T1000 (cell line): ENCODE data around the gene GNB1L.

Experiments
- DNase-seq: peaks from one replicate; lab custom pipeline; 2025; ENCODE audit warnings: mixed read lengths; lab: John Stamatoyannopoulos, UW

GNB1L gene

DNA sequence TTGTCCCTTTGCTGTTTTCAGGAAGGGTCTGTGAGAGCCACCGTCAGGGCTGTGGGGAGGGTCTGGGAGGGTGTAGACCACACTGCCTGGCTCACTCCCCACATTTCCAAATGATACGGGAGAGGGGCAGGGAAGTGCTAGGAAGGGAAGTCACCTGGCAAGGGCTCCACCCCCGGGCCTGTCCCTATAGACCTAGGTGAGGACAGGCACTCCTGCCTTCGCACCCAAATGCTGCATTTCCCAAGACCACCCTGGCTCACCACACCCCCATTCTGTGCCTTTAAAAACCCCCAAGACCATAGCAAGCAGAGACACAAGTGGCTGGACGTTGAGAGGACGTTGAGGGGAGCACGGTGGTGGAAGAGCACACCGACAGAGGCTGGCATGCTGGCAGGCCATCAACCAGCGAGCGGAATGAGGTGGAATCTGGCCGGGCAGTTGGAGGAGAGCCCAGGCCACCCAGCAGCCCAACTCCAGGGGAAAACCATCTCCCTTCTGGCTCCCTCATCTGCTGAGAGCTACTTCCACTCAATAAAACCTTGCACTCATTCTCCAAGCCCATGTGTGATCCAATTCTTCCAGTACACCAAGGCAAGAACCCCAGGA lies 45.7 kb downstream of the GNB1L start:
- no peak for DNase-seq

DNA sequence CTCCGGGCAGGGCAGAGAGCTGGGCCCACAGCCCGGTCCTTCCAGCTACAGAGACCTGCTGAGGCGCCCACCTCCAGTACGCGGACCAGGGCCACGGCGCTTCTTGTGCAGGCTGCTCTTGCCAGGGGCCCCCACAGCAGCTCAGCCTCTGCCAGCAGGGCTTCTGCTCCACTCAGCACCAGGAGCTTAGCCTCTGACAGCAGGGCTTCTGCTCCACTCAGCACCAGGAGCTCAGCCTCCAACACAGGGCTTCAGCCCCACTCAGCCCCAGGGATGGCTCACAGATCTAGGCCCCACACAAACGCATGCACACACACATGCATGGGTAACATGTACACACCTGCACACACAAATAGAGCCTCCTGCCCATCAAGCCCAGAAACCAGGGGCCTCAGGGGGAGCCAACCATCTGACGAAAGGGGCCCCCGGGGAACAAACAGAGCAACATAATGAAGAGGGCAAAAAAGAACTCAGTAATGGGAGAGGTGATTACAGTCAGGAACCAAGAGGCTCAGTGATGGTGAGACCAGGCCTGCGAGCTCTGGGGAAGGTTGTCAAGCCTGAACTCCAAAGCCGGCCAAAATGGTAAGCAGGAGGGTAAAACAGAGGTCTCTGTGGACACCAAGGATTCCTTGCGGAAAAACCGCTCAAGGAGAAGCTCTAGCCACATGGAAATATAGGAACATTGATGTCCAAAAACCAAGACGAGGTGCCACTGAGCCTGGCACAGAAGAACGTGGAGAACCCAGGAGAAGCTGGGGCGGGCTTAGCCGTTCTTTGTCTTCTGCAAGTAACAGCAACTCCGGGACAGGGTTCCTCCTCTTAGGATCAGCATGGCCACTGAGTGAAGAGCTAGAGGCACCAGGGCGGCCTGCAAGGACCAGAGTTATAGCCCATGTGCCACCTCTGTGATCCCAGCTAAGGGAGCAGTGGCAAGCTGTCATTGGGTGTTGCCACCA lies 46.5 kb downstream of the GNB1L start:
- no peak for DNase-seq

DNA sequence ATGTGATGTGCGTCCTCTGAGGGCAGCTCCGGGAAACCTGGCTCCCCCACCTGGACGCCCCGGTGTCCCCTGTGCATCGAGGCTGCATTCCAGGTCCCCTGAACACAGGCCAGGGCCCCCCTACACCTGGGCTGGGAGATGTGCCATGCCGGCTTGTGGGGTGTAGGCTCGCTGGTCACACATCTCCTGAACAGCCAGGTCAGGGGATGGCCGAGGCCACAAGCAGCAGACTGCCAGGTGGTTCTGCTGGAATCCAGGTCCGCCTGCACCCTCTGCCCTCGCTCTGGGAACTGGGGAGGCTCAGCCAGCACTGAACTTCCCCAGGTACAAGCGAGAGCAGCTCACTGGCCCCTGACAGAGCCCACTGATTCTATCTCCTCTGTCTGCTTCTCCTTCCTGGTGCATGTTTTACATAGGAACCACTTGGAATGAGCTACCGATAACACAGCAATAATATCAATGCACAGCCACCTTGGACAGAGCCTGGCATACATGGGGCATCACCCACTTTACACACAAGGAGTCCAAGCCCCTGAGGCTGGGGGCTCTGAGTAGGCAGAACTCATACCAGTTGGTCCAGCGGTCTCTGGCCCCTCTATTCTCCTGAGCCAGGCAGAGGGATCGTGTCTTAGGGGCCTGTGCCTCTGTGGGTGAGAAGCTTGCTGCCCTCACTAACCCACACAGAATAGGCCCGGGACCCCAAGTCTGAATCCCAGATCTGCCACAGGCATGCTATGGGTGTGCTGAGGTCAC lies 47.3 kb downstream of the GNB1L start:
- no peak for DNase-seq

- peak; percentile 22 for DNase-seq
Measured at GRCh38 chr22:19806213-19807160, 48.2 kb downstream of the GNB1L start.

DNA sequence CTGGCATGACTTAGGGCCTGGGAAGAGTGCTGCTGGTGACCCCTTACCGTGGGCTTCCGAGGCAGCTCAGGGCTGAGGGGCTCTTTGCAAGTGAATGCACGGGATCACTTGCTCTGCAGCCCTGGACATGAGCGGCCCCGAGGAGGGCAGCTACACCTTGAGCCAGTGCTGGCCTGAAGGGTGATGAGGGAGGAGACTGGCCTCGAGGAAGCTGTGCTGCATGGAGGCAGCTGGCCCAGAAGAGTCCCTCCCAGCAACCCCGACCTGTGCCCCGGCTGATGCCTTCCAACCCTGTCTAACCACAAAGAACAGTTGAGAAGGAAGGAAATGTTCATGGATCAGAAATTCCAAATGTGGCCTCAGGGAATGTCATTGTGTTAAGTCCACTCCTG lies 48.9 kb downstream of the GNB1L start:
- DNase-seq = no peak

DNA sequence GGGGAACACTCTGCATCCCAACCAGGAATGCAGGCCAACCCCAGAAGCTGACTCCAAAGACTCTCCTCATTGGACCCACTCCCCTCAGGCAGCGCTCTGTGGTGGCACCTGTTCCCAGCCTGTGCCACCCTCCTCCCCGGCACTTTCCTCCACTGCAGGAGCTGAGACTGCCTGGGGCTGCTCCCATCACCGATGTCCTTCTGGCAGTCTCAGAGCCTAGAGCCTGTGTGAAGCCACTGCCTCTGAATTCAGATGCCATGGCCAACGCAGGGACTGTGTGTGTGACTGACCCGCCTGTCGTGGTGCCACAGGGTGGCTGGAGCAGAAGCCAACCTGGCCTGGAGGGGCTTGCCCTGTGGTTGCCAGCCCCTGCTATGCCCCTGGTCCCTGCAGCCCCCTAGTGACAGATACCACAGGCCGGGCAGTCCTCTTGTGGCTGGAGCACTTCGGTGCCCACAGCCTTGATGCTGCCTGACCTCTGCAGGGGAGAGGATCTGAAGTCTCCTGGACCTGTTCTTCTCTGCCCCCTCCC lies 50.9 kb downstream of the GNB1L start:
- no peak for DNase-seq

- no peak for DNase-seq
Measured at GRCh38 chr22:19802894-19803735, 51.6 kb downstream of the GNB1L start.

DNA sequence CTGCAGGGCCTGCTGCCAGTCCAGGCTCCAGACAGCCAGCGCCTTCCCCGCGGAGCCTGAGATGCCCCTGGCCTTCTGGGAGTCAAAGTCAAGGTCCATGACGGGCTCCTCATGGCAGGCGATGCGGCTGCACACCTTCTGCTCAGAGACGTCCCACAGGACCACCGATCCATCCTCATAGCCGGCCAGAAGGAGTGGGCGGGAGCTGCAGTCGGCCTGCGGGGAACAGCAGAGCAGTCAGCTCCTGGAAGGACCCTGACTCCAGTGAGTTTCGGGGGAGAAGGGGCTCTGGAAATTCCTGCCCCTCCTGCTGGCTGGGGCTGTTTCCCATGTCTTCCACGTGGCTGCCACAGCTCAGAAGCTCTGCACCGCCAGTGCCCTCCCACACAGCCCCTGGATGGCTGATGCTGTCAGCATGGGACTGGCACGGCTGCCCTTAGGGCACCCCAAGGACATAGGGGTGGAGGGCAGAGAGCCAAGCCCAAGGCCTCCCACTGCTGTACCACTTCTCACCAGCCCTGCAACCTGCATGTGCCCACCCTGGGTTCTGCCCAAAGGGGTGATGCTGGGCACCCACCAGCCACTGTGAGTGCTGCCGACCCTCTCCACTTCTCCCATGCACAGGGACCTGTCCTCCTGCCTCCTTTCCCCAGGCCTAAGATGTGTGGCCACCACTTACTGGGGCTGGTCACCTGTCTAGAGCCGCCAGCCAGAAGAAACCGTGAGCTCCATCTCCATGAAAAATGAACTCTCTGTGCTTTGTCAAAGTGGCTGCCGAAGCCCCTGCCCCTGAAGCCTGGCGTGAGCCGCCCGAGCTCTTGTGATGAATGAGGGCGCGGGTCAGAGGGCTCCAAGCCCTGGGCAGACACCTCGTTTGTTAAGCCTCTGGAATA lies 52.4 kb downstream of the GNB1L start:
- DNase-seq = no peak

DNA sequence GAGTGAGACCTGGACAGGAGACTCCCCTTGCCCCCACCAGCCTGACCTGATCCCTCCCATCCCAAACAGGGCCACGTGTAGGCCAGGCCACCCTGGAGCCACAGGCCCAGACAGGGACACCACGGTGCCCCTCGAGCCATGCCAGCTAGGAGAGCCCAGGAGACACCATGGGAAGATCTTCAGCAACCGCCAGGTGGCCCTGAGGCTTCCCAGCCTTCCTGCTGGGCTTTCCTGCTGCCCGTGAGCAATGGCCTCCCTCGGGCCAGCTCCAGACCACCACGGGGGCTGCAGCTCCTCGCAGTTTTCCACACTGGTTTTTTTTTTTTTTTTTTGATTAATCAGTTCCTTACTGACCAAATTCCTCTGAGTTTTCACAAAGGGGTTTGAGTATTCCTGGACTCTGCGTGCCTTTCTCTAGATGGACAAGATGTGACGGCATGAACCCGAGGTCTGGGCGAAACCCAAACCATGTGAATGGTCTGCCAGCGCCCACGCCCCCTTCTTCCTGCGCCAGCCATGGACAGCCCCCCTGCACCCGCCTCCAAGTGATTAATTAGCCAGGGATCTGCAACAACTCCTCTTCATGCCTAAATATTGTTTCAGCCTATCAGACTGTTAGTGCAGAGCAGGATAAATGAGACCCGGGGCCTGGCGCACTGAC lies 53.2 kb downstream of the GNB1L start:
- DNase-seq = no peak

DNA sequence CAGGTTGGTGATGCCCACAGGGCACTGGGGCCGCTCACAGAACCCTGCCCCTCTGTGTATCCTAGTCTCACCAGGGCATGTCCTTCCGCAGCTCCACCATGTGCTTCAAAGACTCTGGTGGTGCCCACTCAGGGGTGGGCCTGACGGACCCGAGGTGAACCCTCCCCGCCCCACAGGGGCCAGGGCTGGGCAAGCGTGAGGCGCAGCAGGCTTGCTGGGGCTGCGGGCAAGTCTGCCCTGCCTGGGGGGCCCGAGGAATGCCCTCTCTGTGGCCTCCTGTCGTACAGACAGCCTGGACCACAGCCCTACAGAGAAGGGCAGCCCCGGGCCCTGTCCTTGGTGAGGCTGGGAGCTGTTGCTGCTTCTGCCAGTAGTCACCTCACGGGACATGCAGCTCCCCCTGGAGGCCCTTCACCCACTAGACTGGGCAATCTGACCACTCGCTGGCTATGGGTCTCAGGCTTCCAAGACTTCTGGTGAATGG lies 53.9 kb downstream of the GNB1L start:
- DNase-seq = no peak

- DNase-seq = no peak
Measured at GRCh38 chr22:19800306-19800705, 54.4 kb downstream of the GNB1L start.

DNA sequence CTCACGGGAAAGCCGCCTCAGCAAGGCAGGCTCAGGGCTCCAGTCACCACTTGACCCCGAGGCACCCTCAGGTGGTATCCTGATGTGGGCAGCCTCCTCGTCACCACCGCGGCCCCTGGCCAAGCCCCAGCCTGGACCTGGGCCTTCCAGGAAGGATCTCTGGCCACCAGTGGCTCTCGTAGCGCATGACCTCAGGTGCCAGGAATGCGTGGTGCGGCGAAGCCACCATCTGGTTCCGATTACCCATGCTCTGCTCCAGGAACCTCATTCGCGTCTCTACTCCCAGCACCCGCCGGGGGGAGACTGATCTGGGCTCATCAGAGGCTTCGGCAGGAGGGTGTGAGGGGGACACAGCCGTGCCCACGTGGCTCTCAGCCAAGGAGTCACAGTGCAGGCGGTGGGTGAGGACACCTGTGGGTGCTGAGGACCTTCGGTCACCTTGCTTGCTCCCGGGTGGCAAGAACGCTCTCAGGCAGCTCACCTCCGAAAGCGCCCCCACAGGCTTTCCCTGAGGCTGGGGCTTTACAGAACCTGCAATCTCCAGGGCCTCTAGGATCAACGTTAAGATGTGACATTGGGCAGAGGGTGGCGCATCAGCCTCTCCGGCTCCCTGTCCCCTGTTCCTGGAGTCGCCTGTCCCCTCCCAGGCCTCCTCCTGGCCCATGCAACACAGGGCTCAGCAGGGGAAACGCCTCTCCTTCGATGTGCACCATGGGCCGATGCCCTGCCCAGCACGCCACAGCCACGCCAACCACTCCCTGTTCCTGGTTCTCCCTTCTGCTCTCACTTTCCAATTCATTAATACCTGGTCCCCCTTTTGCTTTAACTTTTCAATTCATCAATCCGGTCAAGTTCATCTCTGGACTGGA lies 55.1 kb downstream of the GNB1L start:
- DNase-seq = peak; percentile 92

- DNase-seq = no peak
Measured at GRCh38 chr22:19798891-19799293, 55.8 kb downstream of the GNB1L start.

GRCh38 chr22:19798003-19798665 lies 56.5 kb downstream of the GNB1L start:
- DNase-seq = no peak

GRCh38 chr22:19797086-19798002 lies 57.3 kb downstream of the GNB1L start:
- DNase-seq = no peak

- DNase-seq = no peak
Measured at GRCh38 chr22:19796160-19796559, 58.5 kb downstream of the GNB1L start.
